Measurements from ENCODE around the gene RANBP17. TPM values are rescaled to one million over a fixed set of nuclear protein-coding genes. Genes with fewer than 3 reads are reported as not detected.

The RANBP17 gene
- total RNA-seq, 4 donors from 2014 or later, result 0.61 to 9.3 (median 1.9) TPM

DNA sequence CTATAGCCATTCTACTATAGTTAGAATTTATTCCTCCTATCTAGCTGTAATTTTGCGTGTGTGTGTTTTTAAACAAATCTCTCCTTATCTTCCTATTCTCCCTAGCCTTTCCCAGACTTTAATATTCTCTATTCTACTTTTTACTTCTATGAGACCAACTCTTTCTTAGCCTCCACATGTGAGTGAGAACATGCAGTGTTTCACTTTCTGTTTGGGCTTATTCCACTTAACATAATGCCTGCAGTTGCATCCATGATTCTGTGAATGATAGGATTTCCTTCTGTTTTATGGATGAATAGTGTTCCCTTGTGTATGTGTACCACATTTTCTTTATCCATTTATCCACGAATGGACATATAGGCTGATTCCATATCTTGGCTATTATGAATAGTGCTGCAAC lies 254.9 kb downstream of the RANBP17 start:
- Histone ChIP-seq H3K27ac (no peak overlapping the region), H3K4me1 (no peaks in the 10 kb centered on the region), H3K27me3 (no peaks in the 10 kb centered on the region), H3K36me3 (no peaks in the 10 kb centered on the region), H3K9me3 (no peaks in the 10 kb centered on the region), H3K4me3 (no peak overlapping the region)
- TF ChIP-seq, protein P1, sequence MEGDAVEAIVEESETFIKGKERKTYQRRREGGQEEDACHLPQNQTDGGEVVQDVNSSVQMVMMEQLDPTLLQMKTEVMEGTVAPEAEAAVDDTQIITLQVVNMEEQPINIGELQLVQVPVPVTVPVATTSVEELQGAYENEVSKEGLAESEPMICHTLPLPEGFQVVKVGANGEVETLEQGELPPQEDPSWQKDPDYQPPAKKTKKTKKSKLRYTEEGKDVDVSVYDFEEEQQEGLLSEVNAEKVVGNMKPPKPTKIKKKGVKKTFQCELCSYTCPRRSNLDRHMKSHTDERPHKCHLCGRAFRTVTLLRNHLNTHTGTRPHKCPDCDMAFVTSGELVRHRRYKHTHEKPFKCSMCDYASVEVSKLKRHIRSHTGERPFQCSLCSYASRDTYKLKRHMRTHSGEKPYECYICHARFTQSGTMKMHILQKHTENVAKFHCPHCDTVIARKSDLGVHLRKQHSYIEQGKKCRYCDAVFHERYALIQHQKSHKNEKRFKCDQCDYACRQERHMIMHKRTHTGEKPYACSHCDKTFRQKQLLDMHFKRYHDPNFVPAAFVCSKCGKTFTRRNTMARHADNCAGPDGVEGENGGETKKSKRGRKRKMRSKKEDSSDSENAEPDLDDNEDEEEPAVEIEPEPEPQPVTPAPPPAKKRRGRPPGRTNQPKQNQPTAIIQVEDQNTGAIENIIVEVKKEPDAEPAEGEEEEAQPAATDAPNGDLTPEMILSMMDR (IDR thresholded peaks at IDR 0.05), result no peak
- no peak for TF ChIP-seq POLR2A (IDR thresholded peaks at IDR 0.05)
- WGBS, 2 donors, result 73 to 78% methylated on average over 2 of the region's 2 CpGs
- no peak for DNase-seq
- intact Hi-C loops (cut with DNase I), result no loop called here

DNA sequence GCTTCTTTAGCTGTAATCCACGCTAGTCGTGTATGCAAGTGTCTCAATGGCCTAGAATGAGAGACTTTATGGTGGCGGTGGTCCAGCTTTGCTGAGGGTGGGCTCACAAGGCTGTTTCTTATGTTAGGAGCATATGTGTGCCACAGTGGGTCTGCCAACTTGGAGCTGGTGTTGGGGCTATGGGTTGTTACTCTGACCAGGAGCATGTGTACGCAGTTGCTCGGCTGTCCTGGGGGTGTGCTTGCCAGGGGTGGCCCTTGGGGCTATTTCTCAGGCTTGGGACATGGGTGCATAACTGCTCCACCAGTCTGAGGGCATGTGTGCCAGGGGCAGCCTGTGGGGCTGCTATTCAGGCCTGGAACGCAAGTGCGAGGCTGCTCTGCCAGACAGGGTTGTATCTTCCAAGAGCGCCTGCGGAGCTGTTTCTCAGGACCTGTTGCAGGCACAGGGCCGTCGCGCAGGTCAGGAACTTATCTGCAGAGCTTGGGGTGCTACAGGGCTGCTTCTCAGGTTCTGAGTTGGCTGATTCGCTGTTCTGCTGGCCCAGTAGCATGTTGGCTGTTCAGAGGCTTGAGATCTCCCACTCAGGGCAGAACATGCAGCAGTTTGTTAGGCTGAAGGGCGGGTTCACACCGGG lies 259.3 kb downstream of the RANBP17 start:
- 78 to 96% methylated on average over 6 to 7 of the region's 15 CpGs for WGBS, 2 donors
- DNase-seq, result no peak
- intact Hi-C loops (cut with DNase I), result no loop called here
- no peaks in the 10 kb centered on the region for H3K27me3 ChIP-seq
- H3K9me3 ChIP-seq, result no peaks in the 10 kb centered on the region
- no peak for TF ChIP-seq POLR2A (IDR thresholded peaks at IDR 0.05)
- TF ChIP-seq, protein P1 (IDR thresholded peaks at IDR 0.05), result no peak
- H3K36me3 ChIP-seq, result no peaks in the 10 kb centered on the region
- H3K27ac ChIP-seq, result no peak overlapping the region
- no peak overlapping the region for H3K4me3 ChIP-seq
- H3K4me1 ChIP-seq, result no peaks in the 10 kb centered on the region

DNA sequence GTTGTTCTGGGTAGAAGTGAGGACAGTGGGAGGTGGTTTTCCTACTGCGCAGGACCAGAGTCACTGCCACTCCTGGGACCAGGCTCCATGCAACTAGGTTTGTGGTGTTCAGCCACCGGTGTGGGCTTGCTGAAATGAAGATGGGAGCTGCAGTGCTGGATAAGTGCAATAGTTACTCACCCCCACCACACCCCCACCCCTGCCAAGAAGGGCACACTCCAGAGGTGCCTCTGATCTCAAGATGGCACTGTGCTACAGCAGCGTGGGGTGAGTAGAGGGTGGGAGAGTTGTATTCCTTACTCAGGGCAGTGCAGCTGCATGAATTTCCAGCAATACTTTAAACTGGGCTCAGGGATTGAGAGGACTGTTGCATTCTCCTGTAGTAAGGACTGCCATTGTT lies 259.8 kb downstream of the RANBP17 start:
- Histone ChIP-seq H3K27me3 (no peaks in the 10 kb centered on the region), H3K36me3 (no peaks in the 10 kb centered on the region), H3K27ac (no peak overlapping the region), H3K9me3 (no peaks in the 10 kb centered on the region), H3K4me1 (no peaks in the 10 kb centered on the region), H3K4me3 (no peak overlapping the region)
- TF ChIP-seq, protein P1 (IDR thresholded peaks at IDR 0.05), result no peak
- TF ChIP-seq POLR2A (IDR thresholded peaks at IDR 0.05), result no peak
- intact Hi-C loops (cut with DNase I), result no loop called here
- no peak for DNase-seq
- WGBS, 2 donors, result 68 to 92% methylated on average over 2 of the region's 3 CpGs

GRCh38 chr5:171122372-171122771 lies 260.6 kb downstream of the RANBP17 start:
- intact Hi-C loops (cut with DNase I), result no loop called here
- H3K36me3 ChIP-seq, result no peaks in the 10 kb centered on the region
- 54 to 69% methylated on average over 2 of the region's 2 CpGs for WGBS, 2 donors
- no peaks in the 10 kb centered on the region for H3K27me3 ChIP-seq
- H3K9me3 ChIP-seq, result no peaks in the 10 kb centered on the region
- H3K4me1 ChIP-seq, result no peaks in the 10 kb centered on the region
- no peak for DNase-seq
- H3K4me3 ChIP-seq, result no peak overlapping the region
- TF ChIP-seq, protein P1 (IDR thresholded peaks at IDR 0.05), result no peak
- no peak for TF ChIP-seq POLR2A (IDR thresholded peaks at IDR 0.05)
- no peak overlapping the region for H3K27ac ChIP-seq

GRCh38 chr5:171123417-171123816 lies 261.6 kb downstream of the RANBP17 start:
- intact Hi-C loops (cut with DNase I), result no loop called here

More at GRCh38 chr5:171123417-171123816, 261.6 kb downstream of the RANBP17 start:
- Histone ChIP-seq H3K4me3 (no peak overlapping the region), H3K27ac (no peak overlapping the region), H3K27me3 (no peaks in the 10 kb centered on the region), H3K36me3 (no peaks in the 10 kb centered on the region), H3K4me1 (no peaks in the 10 kb centered on the region), H3K9me3 (no peaks in the 10 kb centered on the region)
- TF ChIP-seq POLR2A (IDR thresholded peaks at IDR 0.05), result no peak
- TF ChIP-seq, protein P1 (IDR thresholded peaks at IDR 0.05), result no peak
- DNase-seq, result no peak
- WGBS, 2 donors, result 92 to 100% methylated on average over 1 to 4 of the region's 4 CpGs
